Natural killer cell treated with Interleukin-12 subunit alpha and Interleukin-12 subunit beta and Interleukin-15 and Interleukin-18, amount 100 ng/mL, for 72 hours (primary cell): ENCODE measurements around the gene DVL1. TPM values are rescaled to one million over a fixed set of nuclear protein-coding genes. Genes with fewer than 3 reads are reported as not detected.

Experiments used
- ATAC-seq, 2 donors: fragments of 150-1000 bp; cut with Tn5 transposase in 1 of 2; sonication (Bioruptor Pico), chemical (Tn5 transposase) in 1 of 2; 2 replicates each; pipeline ENCODE4 v1.10.0; 2021
- DNase-seq: peaks from one replicate; pipeline ENCODE4 v3.0.0; 2022; ENCODE audit warnings: low spot score
- H3K27ac Mint-ChIP-seq, 2 donors: 1 replicate in 1 of 2; 2 replicates in 1 of 2; pipeline ENCODE4 v1.8.0; 2022; ENCODE audit warnings: mixed read lengths in 2 of 2, mild to moderate bottlenecking in 1 of 2, moderate library complexity in 1 of 2
- H3K27me3 Mint-ChIP-seq, 2 donors: 1 replicate in 1 of 2; 2 replicates in 1 of 2; pipeline ENCODE4 v1.8.0; 2022; ENCODE audit warnings: mixed read lengths in 2 of 2
- H3K36me3 Mint-ChIP-seq: one replicate; pipeline ENCODE4 v1.8.0; 2022; ENCODE audit warnings: mixed read lengths
- H3K4me1 Mint-ChIP-seq, 2 donors: 1 replicate in 1 of 2; 2 replicates in 1 of 2; pipeline ENCODE4 v1.8.0; 2022; ENCODE audit warnings: low read depth in 2 of 2, mixed read lengths in 2 of 2, mild to moderate bottlenecking in 1 of 2
- H3K4me3 Mint-ChIP-seq: one replicate; pipeline ENCODE4 v1.8.0; 2022; ENCODE audit warnings: mixed read lengths
- H3K9me3 Mint-ChIP-seq: 2 replicates; pipeline ENCODE4 v1.8.0; 2022; ENCODE audit warnings: mixed read lengths
- total RNA-seq, 2 donors: library from RNA; stranded (reverse); gene quantifications; one replicate each; pipeline ENCODE4 v1.2.3, GENCODE V29; 2022

Gene DVL1
- total RNA-seq, 2 donors from 2014 or later: 29.4 to 66.5 TPM

DNA sequence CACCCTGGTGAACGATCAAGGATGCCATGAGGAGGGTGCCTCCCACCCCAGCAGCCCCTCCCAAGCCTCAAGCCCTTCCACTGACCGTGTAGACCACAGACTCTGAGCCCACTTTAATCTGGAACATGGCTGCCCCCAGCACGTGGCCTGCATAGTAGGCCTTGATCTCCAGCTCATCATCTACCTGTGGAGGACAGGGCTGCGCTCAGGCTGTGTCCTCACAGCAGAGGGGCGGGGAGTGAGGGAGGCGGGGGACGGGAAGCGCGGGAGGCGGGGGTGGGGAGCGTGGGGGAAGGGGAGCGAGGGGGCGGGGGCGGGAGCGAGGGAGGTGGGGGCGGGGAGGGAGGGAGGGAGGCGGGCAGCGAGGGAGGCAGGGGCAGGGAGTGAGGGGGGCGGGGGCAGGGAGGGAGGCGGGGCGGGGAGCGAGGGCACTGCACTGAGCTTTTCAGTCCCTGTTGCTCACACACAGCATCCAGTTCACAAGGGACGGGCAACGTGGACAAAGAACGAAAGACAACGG, 33.7 kb downstream of the DVL1 start:
- no peak overlapping the region for H3K4me3 Mint-ChIP-seq
- no peaks in the 10 kb centered on the region for H3K36me3 Mint-ChIP-seq
- ATAC-seq: no peak
- H3K9me3 Mint-ChIP-seq: no peaks in the 10 kb centered on the region
- H3K27ac Mint-ChIP-seq: no peak overlapping the region
- no peak for DNase-seq
- H3K27me3 Mint-ChIP-seq: no peaks in the 10 kb centered on the region
- peaks cover 0 to 11% of the 10 kb centered on the region in 2 donors for H3K4me1 Mint-ChIP-seq

DNA sequence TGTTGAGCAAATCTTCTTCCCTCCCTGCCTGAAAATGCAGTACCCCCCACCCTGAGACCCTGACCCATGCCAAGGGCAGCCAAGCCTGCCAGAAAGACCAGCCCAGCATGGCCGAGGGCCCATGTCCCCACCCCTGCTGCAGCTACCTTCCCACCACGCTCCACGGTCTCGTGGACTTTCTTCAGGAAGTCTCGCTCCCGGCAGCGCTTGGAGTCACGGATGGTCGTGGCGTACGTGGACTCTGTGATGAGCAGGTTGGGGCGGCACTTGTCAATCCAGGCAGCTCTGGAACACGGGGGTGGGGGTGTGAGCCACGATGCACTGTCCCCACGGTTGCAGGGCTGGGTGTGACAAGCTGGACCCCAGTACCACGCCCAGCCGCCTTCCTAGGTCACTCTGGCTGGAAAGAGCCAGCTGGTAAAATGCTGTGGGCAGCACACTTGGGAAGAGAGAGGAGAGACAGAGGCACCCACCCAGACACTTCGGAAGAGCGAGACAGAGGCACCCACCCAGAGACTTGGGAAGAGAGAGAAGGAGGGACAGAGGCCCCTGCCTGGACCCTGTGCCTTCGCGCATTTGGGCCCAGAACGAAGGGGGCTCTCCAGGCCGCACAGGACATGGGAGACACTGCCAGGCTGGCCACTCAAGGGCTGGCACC, 34.4 kb downstream of the DVL1 start:
- Mint-ChIP-seq H3K27me3 (no peaks in the 10 kb centered on the region), H3K36me3 (no peaks in the 10 kb centered on the region), H3K9me3 (no peaks in the 10 kb centered on the region), H3K4me3 (no peak overlapping the region), H3K4me1 (peaks cover 0 to 7% of the 10 kb centered on the region in 2 donors), H3K27ac (no peak overlapping the region)
- no peak for DNase-seq
- no peak for ATAC-seq

- Mint-ChIP-seq H3K4me3 (no peak overlapping the region), H3K9me3 (no peaks in the 10 kb centered on the region)
- no peak for ATAC-seq
Observed at GRCh38 chr1:1314237-1314586, 35.0 kb downstream of the DVL1 start.

DNA sequence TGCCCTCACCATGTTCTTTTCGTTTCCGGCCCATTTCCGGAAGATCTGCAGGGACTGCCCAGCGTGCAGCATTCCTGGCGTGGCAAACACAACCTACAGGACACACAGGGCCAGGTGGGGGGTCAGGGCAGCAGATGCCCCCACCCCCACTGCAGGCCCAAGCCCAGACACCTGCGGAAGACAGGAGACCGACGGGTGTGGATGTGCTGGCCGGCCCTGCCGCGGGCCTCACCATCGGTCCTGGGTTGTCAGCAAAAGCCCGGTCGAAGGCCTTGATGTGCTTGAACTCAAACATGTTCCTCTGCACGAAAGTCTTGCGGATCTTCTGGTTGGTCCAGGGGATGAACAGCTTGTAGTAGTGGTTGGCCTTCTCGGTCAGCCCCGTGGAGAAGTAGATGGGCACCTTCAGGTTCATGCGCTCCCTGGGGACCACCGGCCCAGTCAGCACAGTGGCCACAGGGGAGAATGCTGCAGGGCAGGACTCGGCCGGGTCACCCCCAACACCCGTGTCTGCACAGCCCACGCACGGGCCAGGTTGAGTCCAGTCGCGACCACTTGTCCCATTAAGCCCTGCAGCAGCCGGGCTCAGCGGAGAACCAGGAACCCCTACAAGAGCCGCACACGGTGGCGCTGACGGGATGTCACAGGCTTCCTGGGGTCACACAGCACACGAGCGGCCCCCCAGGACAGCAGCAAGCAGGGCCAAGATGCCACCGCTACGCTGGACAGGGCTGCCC, 35.5 kb downstream of the DVL1 start:
- ATAC-seq (no peak), DNase-seq (no peak)
- Mint-ChIP-seq H3K27ac (no peak overlapping the region), H3K9me3 (no peaks in the 10 kb centered on the region), H3K36me3 (no peaks in the 10 kb centered on the region), H3K4me3 (no peak overlapping the region), H3K4me1 (peaks cover 0 to 3% of the 10 kb centered on the region in 2 donors), H3K27me3 (no peaks in the 10 kb centered on the region)

More at GRCh38 chr1:1314237-1314586, 35.0 kb downstream of the DVL1 start:
- peaks cover 0 to 3% of the 10 kb centered on the region in 2 donors for H3K4me1 Mint-ChIP-seq
- H3K27me3 Mint-ChIP-seq: no peaks in the 10 kb centered on the region
- H3K27ac Mint-ChIP-seq: no peak overlapping the region
- no peak for DNase-seq
- H3K36me3 Mint-ChIP-seq: no peaks in the 10 kb centered on the region

DNA sequence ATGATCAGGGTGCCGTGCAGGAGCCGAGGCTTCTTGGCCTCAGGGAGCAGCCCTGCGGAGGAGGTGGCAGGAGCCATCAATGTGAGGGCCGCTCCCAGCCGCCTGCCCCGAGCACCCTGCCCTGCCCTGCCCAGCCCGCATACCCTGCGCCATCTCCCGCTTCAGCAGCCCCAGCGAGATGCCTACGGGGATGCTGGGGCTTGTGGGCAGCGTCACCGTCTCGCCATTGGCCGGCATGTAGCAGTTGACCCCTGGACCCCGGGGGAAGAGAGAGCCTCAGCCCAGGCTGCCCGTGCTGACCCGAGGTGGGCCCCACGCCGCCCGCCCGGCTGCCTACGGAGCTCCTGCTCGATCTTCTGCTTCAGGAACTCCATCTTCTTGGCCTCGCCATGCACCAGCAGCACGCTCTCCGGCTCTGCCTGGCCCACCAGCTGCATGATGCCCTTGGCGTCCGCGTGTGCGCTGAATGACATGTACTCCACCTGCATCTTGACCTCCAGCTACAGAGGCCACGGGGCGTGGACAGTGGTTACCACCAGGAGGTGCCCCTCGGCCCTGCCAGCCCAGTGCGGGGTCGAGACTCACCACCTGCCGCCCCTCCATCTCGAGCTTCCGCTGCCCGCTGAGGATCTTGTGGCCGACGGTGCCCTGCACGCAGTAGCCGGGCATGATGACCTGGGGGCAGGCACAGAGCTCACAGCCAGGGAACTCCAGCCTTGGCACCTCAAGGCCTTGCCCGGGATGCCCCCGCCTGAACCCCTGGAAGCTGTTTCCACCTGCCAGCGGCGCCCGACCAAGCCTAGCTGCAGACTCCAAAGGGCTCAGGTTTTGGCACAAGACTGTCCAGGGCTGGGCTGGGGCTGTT, 36.5 kb downstream of the DVL1 start:
- Mint-ChIP-seq H3K4me3 (no peak overlapping the region), H3K36me3 (no peaks in the 10 kb centered on the region), H3K27ac (no peak overlapping the region), H3K9me3 (no peaks in the 10 kb centered on the region), H3K27me3 (no peaks in the 10 kb centered on the region), H3K4me1 (peaks cover 0 to 3% of the 10 kb centered on the region in 2 donors)
- ATAC-seq: no peak
- no peak for DNase-seq

DNA sequence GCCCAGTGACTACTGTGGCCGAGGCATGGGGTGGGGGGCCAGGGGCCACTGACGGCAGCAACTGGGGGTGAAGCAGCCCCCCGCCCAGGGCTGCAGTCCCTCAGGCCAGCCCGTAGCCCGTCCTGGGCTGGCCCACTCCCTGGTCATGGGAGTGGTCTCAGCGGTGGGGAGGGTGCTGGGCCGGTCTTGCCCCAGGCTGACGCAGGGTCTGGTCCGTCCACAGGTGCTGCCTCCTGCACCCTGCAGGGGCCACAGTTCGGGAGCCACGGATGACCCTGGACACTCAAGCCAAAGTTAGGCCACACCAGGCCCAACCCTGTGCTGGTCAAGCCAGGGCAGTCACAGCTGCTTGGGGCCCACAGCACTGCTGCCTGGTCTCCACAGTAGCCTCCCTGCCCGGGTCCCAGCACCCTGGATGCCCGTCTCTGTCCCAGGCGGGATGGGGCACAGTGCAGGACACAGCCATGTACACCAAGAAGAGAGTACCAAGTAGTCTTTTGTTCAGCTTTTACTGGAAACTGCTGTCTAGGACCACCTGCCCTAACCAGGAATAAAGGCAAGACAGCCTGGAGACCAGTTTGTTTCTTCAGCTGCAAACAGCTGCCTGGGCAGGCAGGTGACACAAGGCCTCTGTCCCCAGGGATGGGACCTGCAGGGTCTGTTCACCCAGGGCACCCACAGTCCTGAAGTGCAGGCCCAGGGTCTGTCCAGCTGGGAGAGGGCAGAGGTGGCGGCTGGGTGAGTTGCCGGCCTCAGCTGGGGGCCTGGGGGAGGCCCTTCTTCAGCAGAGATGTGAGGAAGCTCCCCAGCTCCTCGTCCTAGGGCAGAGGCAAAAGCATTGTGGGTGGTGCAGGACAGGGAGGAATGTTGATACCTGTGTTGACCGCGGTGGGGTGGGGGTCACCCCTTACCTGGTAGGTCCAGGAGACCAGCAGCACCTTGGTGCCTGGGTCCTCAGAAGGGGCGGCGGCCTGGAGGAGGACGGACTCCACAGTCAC, 37.8 kb downstream of the DVL1 start:
- H3K27ac Mint-ChIP-seq: no peak overlapping the region
- H3K36me3 Mint-ChIP-seq: no peaks in the 10 kb centered on the region
- ATAC-seq (no peak), DNase-seq (no peak)
- H3K9me3 Mint-ChIP-seq: no peaks in the 10 kb centered on the region
- H3K4me3 Mint-ChIP-seq: no peak overlapping the region
- H3K27me3 Mint-ChIP-seq: no peaks in the 10 kb centered on the region
- peaks cover 7 to 9% of the 10 kb centered on the region in 2 donors for H3K4me1 Mint-ChIP-seq

- H3K36me3 Mint-ChIP-seq: no peaks in the 10 kb centered on the region
- H3K27ac Mint-ChIP-seq: no peak overlapping the region
- peaks cover 14% of the 10 kb centered on the region in 2 donors for H3K4me1 Mint-ChIP-seq
- ATAC-seq (no peak), DNase-seq (no peak)
- H3K27me3 Mint-ChIP-seq: no peaks in the 10 kb centered on the region
- no peaks in the 10 kb centered on the region for H3K9me3 Mint-ChIP-seq
- H3K4me3 Mint-ChIP-seq: no peak overlapping the region
Observed at GRCh38 chr1:1310476-1311053, 38.7 kb downstream of the DVL1 start.

DNA sequence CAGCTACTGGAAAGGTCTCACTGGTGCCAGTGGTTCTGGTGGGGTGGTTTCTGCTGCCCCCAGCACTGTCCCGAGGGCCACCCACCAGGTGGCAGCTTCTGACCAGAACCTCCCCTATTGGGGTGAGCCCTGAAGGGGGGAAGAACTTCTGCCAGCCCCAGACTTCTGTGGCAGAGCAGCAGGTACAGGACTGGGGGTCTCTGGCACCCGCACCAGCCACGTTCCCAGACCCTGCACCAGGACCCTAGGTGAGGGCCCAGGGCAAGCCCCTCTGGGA, 39.2 kb downstream of the DVL1 start:
- ATAC-seq (no peak), DNase-seq (no peak)
- peak overlapping the region; percentile 63 for H3K4me3 Mint-ChIP-seq
- peaks cover 14% of the 10 kb centered on the region in 2 donors for H3K4me1 Mint-ChIP-seq
- H3K36me3 Mint-ChIP-seq: no peaks in the 10 kb centered on the region
- no peaks in the 10 kb centered on the region for H3K27me3 Mint-ChIP-seq
- H3K27ac Mint-ChIP-seq: no peak overlapping the region
- H3K9me3 Mint-ChIP-seq: no peaks in the 10 kb centered on the region

GRCh38 chr1:1309251-1310108, 39.7 kb downstream of the DVL1 start:
- Mint-ChIP-seq H3K9me3 (no peaks in the 10 kb centered on the region), H3K27me3 (no peaks in the 10 kb centered on the region), H3K27ac (no peak overlapping the region), H3K4me1 (peaks cover 12 to 14% of the 10 kb centered on the region in 2 donors), H3K4me3 (peak overlapping the region; percentile 63), H3K36me3 (no peaks in the 10 kb centered on the region)
- no peak for DNase-seq
- no peak for ATAC-seq

- no peak for ATAC-seq
- H3K4me1 Mint-ChIP-seq: peaks cover 12 to 14% of the 10 kb centered on the region in 2 donors
- no peaks in the 10 kb centered on the region for H3K27me3 Mint-ChIP-seq
- H3K4me3 Mint-ChIP-seq: peak overlapping the region; percentile 70
- no peaks in the 10 kb centered on the region for H3K36me3 Mint-ChIP-seq
- H3K9me3 Mint-ChIP-seq: no peaks in the 10 kb centered on the region
- H3K27ac Mint-ChIP-seq: no peak overlapping the region
- no peak for DNase-seq
Observed at GRCh38 chr1:1308756-1309250, 40.4 kb downstream of the DVL1 start.

GRCh38 chr1:1307923-1308755, 41.1 kb downstream of the DVL1 start, which contains the start of the genes ACAP3 and PUSL1:
Gene ACAP3 (minus strand): TSS chr1:1307930. CDS start chr1:1307815, 115 bp downstream.
Gene PUSL1 (plus strand): TSS chr1:1308597. CDS start chr1:1308644, 47 bp downstream.
- Mint-ChIP-seq H3K9me3 (no peaks in the 10 kb centered on the region), H3K36me3 (no peaks in the 10 kb centered on the region), H3K27me3 (no peaks in the 10 kb centered on the region), H3K4me3 (peak within 1 kb of the TSS; percentile 91), H3K27ac (peak within 1 kb of the TSS; percentile 62 to 70), H3K4me1 (peaks cover 12 to 14% of the 10 kb centered on the region in 2 donors)
- ATAC-seq (peak; percentile 88 to 91), DNase-seq (peak; percentile 94)
